Suprapubic skin (tissue), 4 donors: ENCODE results near the gene TBC1D22A. TPM values are rescaled to one million over a fixed set of nuclear protein-coding genes. Genes with fewer than 3 reads are reported as not detected.

Experiments used
- DNase-seq, 2 donors: peaks; one replicate each; pipeline ENCODE4 v3.0.0-alpha.2; 2019; ENCODE audit warnings: low spot score in 2 of 2
- H3K27ac ChIP-seq: fragments of 200-600 bp; sonication (generic); one replicate; pipeline ENCODE4 v1.5.1; 2019
- H3K27me3 ChIP-seq: fragments of 200-600 bp; sonication (generic); one replicate; pipeline ENCODE4 v1.5.1; 2019
- H3K36me3 ChIP-seq: fragments of 200-600 bp; sonication (generic); one replicate; pipeline ENCODE4 v1.5.1; 2019
- H3K4me1 ChIP-seq: fragments of 200-600 bp; sonication (generic); one replicate; pipeline ENCODE4 v1.5.1; 2019
- H3K4me3 ChIP-seq: fragments of 200-600 bp; sonication (generic); one replicate; pipeline ENCODE4 v1.5.1; 2019; ENCODE audit warnings: mild to moderate bottlenecking
- H3K9me3 ChIP-seq: fragments of 200-600 bp; sonication (generic); one replicate; pipeline ENCODE4 v1.5.1; 2019
- EP300 ChIP-seq: sonication (generic); formaldehyde crosslinking; IDR thresholded peaks from one replicate; pipeline ENCODE4 v1.6.1; 2017; ENCODE audit warnings: antibody characterized with exemption
- POLR2A ChIP-seq, 2 donors: fragments of 450-650 bp; IDR thresholded peaks; one replicate each; pipeline ENCODE4 v1.6.1; 2017; ENCODE audit warnings: antibody characterized with exemption in 2 of 2, mild to moderate bottlenecking in 2 of 2, moderate library complexity in 2 of 2
- POLR2AphosphoS5 ChIP-seq, 3 donors: sonication (generic); formaldehyde crosslinking; IDR thresholded peaks; one replicate each; pipeline ENCODE4 v1.6.1; 2017; ENCODE audit warnings: antibody characterized with exemption in 3 of 3
- WGBS: methylation state at CpG from one replicate; pipeline ENCODE4 v1.1.5; 2018; 5-methylcytosine and 5-hydroxymethylcytosine counted together
- total RNA-seq, 4 donors: library from RNA; depleted of rRNA; stranded (reverse); fragments of >200 nt; gene quantifications; one replicate each; pipeline ENCODE4 v1.1.0, GENCODE V29; 2016
- TF ChIP-seq, protein P1 (sequence below), 2 donors: fragments of 200-600 bp in 1 of 2; fragments of 450-650 bp in 1 of 2; sonication (generic) in 1 of 2; IDR thresholded peaks; one replicate each; pipeline ENCODE4 v1.5.1; 2016 to 2019; ENCODE audit warnings: antibody characterized with exemption in 2 of 2, mild to moderate bottlenecking in 1 of 2, moderate library complexity in 1 of 2

TBC1D22A gene
- total RNA-seq, 4 donors from 2014 or later: 24.8 to 43.2 (median 35.4) TPM

- H3K27me3 ChIP-seq: no peaks in the 10 kb centered on the region
- no peaks in the 10 kb centered on the region for H3K4me1 ChIP-seq
- no peak for TF ChIP-seq POLR2AphosphoS5 (IDR thresholded peaks at IDR 0.05)
- TF ChIP-seq POLR2A (IDR thresholded peaks at IDR 0.05): no peak
- TF ChIP-seq, protein P1, sequence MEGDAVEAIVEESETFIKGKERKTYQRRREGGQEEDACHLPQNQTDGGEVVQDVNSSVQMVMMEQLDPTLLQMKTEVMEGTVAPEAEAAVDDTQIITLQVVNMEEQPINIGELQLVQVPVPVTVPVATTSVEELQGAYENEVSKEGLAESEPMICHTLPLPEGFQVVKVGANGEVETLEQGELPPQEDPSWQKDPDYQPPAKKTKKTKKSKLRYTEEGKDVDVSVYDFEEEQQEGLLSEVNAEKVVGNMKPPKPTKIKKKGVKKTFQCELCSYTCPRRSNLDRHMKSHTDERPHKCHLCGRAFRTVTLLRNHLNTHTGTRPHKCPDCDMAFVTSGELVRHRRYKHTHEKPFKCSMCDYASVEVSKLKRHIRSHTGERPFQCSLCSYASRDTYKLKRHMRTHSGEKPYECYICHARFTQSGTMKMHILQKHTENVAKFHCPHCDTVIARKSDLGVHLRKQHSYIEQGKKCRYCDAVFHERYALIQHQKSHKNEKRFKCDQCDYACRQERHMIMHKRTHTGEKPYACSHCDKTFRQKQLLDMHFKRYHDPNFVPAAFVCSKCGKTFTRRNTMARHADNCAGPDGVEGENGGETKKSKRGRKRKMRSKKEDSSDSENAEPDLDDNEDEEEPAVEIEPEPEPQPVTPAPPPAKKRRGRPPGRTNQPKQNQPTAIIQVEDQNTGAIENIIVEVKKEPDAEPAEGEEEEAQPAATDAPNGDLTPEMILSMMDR (IDR thresholded peaks at IDR 0.05): no peak
- TF ChIP-seq EP300: no peak
- 89% methylated on average over 7 of the region's 14 CpGs for WGBS
- no peak for DNase-seq
- no peak overlapping the region for H3K27ac ChIP-seq
- H3K9me3 ChIP-seq: no peaks in the 10 kb centered on the region
- H3K4me3 ChIP-seq: no peak overlapping the region
- peaks cover 25% of the 10 kb centered on the region for H3K36me3 ChIP-seq
Observed at GRCh38 chr22:47063071-47063509, 300.6 kb downstream of the TBC1D22A start.

- no peak for DNase-seq
- TF ChIP-seq, protein P1 (IDR thresholded peaks at IDR 0.05): no peak
- TF ChIP-seq POLR2A (IDR thresholded peaks at IDR 0.05): no peak
- TF ChIP-seq POLR2AphosphoS5 (IDR thresholded peaks at IDR 0.05): no peak
- TF ChIP-seq EP300: no peak
- Histone ChIP-seq H3K27me3 (no peaks in the 10 kb centered on the region), H3K36me3 (peaks cover 25% of the 10 kb centered on the region), H3K27ac (no peak overlapping the region), H3K4me1 (no peaks in the 10 kb centered on the region), H3K4me3 (no peak overlapping the region), H3K9me3 (no peaks in the 10 kb centered on the region)
- WGBS: 95% methylated on average over 10 of the region's 10 CpGs
Observed at GRCh38 chr22:47063606-47064005, 301.2 kb downstream of the TBC1D22A start.

DNA sequence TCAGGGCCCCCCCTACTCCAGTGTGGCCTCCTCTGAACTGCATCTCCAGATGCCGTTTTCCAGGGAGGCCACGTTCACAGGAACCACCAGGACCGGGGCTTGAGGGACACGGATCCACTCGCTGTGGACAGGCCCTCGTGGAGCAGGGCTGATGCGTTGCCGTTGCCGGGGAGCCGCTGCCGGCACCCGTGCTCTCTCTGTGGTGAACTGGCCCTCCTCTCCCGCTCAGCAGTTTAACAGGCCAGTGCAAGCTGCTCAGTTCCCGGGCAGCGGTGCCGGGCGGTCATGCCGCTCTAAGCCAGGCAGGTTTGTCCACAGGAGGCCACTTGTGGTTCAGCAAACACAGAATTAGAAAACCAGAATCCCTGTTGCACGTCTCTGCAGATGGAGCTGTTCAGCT is 301.6 kb downstream of the TBC1D22A start:
- H3K9me3 ChIP-seq: no peaks in the 10 kb centered on the region
- H3K36me3 ChIP-seq: peaks cover 25% of the 10 kb centered on the region
- no peaks in the 10 kb centered on the region for H3K4me1 ChIP-seq
- no peaks in the 10 kb centered on the region for H3K27me3 ChIP-seq
- TF ChIP-seq, protein P1 (IDR thresholded peaks at IDR 0.05): no peak
- TF ChIP-seq POLR2AphosphoS5 (IDR thresholded peaks at IDR 0.05): no peak
- no peak for TF ChIP-seq POLR2A (IDR thresholded peaks at IDR 0.05)
- no peak for TF ChIP-seq EP300
- DNase-seq: peak in 1 of 2 donors; percentile 52
- H3K27ac ChIP-seq: no peak overlapping the region
- WGBS: 90% methylated on average over 19 of the region's 19 CpGs
- no peak overlapping the region for H3K4me3 ChIP-seq

- H3K27me3 ChIP-seq: no peaks in the 10 kb centered on the region
- 76% methylated on average over 10 of the region's 10 CpGs for WGBS
- no peak overlapping the region for H3K4me3 ChIP-seq
- no peak overlapping the region for H3K27ac ChIP-seq
- TF ChIP-seq POLR2A (IDR thresholded peaks at IDR 0.05) (no peak), EP300 (no peak), POLR2AphosphoS5 (IDR thresholded peaks at IDR 0.05) (no peak)
- TF ChIP-seq, protein P1 (IDR thresholded peaks at IDR 0.05): no peak
- DNase-seq: no peak
- H3K4me1 ChIP-seq: no peaks in the 10 kb centered on the region
- peaks cover 25% of the 10 kb centered on the region for H3K36me3 ChIP-seq
- no peaks in the 10 kb centered on the region for H3K9me3 ChIP-seq
Observed at GRCh38 chr22:47064416-47064815, 302.0 kb downstream of the TBC1D22A start.

DNA sequence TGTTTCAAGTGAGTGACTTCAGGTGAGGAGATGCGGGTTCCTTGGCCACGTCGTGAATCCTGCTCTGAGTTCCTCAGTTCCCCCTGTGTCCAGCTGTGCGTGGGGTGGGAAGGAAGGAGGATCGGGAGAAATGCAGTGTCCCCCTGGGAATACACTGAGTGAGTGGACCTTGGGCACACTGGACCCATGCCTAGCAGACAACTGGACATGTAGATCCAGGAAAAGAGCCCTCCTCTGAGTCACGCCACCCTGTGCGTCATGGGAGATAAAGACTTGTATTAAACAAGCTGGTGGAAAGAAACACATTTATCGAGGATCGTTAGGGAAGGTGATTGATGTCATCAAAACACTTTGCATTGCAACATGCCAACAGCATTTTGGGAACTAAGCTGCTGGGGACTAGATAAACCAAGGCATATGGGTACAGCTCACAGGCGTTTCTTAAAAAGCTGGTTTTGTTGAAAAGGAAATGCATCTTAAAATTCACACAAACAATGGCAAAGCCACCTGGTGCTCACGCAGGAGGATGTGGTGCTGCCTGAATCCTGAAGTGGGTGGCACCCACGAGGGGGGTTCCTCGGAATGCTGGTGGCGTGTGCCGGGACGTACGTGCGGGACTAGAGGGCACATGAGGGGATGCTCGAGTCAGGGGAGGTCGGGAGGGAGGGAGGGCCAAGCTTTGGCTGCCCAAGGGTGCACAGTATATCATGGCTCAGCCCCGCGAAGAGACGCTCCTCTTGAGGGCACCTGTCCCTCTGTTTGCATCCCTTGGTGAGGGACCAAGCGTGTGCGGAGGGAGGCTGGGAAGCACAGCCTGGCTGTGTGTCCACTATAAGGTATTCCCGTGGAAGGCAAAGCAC is 303.5 kb downstream of the TBC1D22A start:
- H3K27ac ChIP-seq: no peak overlapping the region
- no peaks in the 10 kb centered on the region for H3K27me3 ChIP-seq
- H3K4me1 ChIP-seq: no peaks in the 10 kb centered on the region
- no peaks in the 10 kb centered on the region for H3K9me3 ChIP-seq
- H3K36me3 ChIP-seq: peaks cover 20% of the 10 kb centered on the region
- DNase-seq: peak in 1 of 2 donors; percentile 46
- 90% methylated on average over 25 of the region's 26 CpGs for WGBS
- no peak for TF ChIP-seq POLR2A (IDR thresholded peaks at IDR 0.05)
- TF ChIP-seq EP300: no peak
- TF ChIP-seq, protein P1 (IDR thresholded peaks at IDR 0.05): no peak
- no peak for TF ChIP-seq POLR2AphosphoS5 (IDR thresholded peaks at IDR 0.05)
- H3K4me3 ChIP-seq: no peak overlapping the region
